ENCODE results near the gene MMAA.

DNA sequence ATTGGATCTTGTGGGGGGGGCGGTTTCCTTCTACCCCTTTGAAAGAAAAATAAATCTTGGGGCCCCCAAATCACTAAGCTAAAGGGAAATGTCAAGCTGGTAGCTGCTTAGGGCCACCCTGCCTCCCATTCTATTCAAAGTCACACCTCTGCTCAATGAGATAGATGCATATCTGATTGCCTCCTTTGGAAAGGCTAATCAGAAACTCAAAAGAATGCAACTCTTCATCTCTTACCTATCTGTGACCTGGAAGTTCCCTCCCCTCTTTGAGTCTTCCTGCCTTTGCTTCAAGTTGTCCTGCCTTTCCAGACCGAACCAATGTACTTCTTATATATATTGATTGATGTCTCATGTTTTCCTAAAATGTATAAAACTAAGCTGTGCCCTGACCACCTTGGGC, 67.8 kb downstream of the MMAA start:
- TF ChIP-seq, protein P1, sequence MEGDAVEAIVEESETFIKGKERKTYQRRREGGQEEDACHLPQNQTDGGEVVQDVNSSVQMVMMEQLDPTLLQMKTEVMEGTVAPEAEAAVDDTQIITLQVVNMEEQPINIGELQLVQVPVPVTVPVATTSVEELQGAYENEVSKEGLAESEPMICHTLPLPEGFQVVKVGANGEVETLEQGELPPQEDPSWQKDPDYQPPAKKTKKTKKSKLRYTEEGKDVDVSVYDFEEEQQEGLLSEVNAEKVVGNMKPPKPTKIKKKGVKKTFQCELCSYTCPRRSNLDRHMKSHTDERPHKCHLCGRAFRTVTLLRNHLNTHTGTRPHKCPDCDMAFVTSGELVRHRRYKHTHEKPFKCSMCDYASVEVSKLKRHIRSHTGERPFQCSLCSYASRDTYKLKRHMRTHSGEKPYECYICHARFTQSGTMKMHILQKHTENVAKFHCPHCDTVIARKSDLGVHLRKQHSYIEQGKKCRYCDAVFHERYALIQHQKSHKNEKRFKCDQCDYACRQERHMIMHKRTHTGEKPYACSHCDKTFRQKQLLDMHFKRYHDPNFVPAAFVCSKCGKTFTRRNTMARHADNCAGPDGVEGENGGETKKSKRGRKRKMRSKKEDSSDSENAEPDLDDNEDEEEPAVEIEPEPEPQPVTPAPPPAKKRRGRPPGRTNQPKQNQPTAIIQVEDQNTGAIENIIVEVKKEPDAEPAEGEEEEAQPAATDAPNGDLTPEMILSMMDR (IDR thresholded peaks at IDR 0.05): no peak
- no peak for TF ChIP-seq POLR2A (IDR thresholded peaks at IDR 0.05)
